ENCODE measurements around the gene SEC14L1.

- no peak for TF ChIP-seq CTCF (IDR thresholded peaks at IDR 0.05)
- TF ChIP-seq EP300 (IDR thresholded peaks at IDR 0.05), result no peak
- no peak for TF ChIP-seq POLR2A (IDR thresholded peaks at IDR 0.05)
- TF ChIP-seq POLR2AphosphoS5 (IDR thresholded peaks at IDR 0.05), result no peak
Observed at GRCh38 chr17:77190576-77190975, 49.8 kb downstream of the SEC14L1 start.
